Fibroblast of lung (primary cell): ENCODE measurements around the gene ONECUT2. TPM values are rescaled to one million over a fixed set of nuclear protein-coding genes. Genes with fewer than 3 reads are reported as not detected.

Experiments used
- DNase-seq, 2 donors: peaks; one replicate each; pipeline versions ENCODE4 v3.0.0 to v3.0.0-alpha.2; 2010; ENCODE audit warnings: low read depth in 2 of 2
- H2AFZ ChIP-seq: 2 replicates; pipeline ENCODE4 v1.5.1; 2012; ENCODE audit warnings: low read length, control low read depth, inconsistent platforms
- H3K27ac ChIP-seq: 2 replicates; pipeline ENCODE4 v1.5.1; 2011; ENCODE audit warnings: low read length, control low read depth; ENCODE audit not compliant: insufficient read depth
- H3K27me3 ChIP-seq: 2 replicates; pipeline ENCODE4 v1.5.1; 2011; ENCODE audit warnings: mild to moderate bottlenecking, low read length; ENCODE audit not compliant: control insufficient read depth, insufficient read depth
- H3K36me3 ChIP-seq: 2 replicates; pipeline ENCODE4 v1.5.1; 2011; ENCODE audit warnings: low read length; ENCODE audit not compliant: control insufficient read depth, insufficient read depth
- H3K4me1 ChIP-seq: 2 replicates; pipeline ENCODE4 v1.5.1; 2011; ENCODE audit warnings: low read length; ENCODE audit not compliant: control insufficient read depth, insufficient read depth; ENCODE audit errors: extremely low read depth
- H3K4me2 ChIP-seq: 2 replicates; pipeline ENCODE4 v1.5.1; 2011; ENCODE audit warnings: low read length, control low read depth; ENCODE audit not compliant: insufficient read depth; ENCODE audit errors: extremely low read depth
- H3K4me3 ChIP-seq, 4 experiments: fragments of 200-600 bp in 1 of 4; sonication (generic) in 1 of 4; replicated peaks in 1 of 4; 2 replicates each; pipeline ENCODE4 v1.5.1; 2011 to 2016; ENCODE audit warnings: low read length in 4 of 4, low read depth in 3 of 4, mild to moderate bottlenecking in 3 of 4, control low read depth in 2 of 4, inconsistent platforms in 1 of 4, mixed read lengths in 1 of 4; ENCODE audit not compliant: insufficient read depth in 1 of 4; ENCODE audit errors: control extremely low read depth in 1 of 4
- H3K79me2 ChIP-seq: 2 replicates; pipeline ENCODE4 v1.5.1; 2012; ENCODE audit warnings: mild to moderate bottlenecking, low read length, inconsistent platforms; ENCODE audit not compliant: control insufficient read depth, insufficient read depth
- H3K9ac ChIP-seq: 2 replicates; pipeline ENCODE4 v1.5.1; 2011; ENCODE audit warnings: mild to moderate bottlenecking, low read length, control low read depth; ENCODE audit not compliant: insufficient read depth
- H3K9me3 ChIP-seq: 2 replicates; pipeline ENCODE4 v1.5.1; 2012; ENCODE audit warnings: low read depth, low read length; ENCODE audit not compliant: control insufficient read depth, insufficient read depth
- H4K20me1 ChIP-seq: 2 replicates; pipeline ENCODE4 v1.5.1; 2011; ENCODE audit warnings: low read length; ENCODE audit not compliant: control insufficient read depth, insufficient read depth; ENCODE audit errors: extremely low read depth
- EZH2 ChIP-seq: IDR thresholded peaks from 2 replicates; pipeline ENCODE4 v1.5.1; 2012; ENCODE audit warnings: low read length, control low read depth, mild to moderate bottlenecking; ENCODE audit errors: missing control alignments
- polyA plus RNA-seq, 2 donors: library from polyadenylated mRNA; depleted of rRNA in 1 of 2; stranded (reverse) in 1 of 2; unstranded in 1 of 2; fragments of >200 nt; gene quantifications; 2 replicates each; pipeline ENCODE4 v1.2.1, GENCODE V29; 2011 to 2012; ENCODE audit warnings: missing spikeins in 1 of 2
- total RNA-seq: library from RNA; depleted of rRNA; stranded (reverse); fragments of >200 nt; gene quantifications from 2 replicates; pipeline ENCODE4 v1.2.1, GENCODE V29; 2014
- TF ChIP-seq, protein P1 (sequence below), 2 donors: IDR thresholded peaks in 1 of 2; conservative IDR thresholded peaks in 1 of 2; 1 replicate in 1 of 2; 2 replicates in 1 of 2; pipeline ENCODE4 v1.5.1; 2011 to 2012; ENCODE audit warnings: low read length in 2 of 2, control low read depth in 1 of 2, inconsistent platforms in 1 of 2, low read depth in 1 of 2, mild to moderate bottlenecking in 1 of 2

Gene ONECUT2
- total and polyA plus RNA-seq, 2 donors (not counting 1 experiment from before 2014, with no cell fraction given) = under 0.01 TPM

GRCh38 chr18:57523171-57523956, 88.2 kb downstream of the ONECUT2 start:
- no peak overlapping the region for H3K9ac ChIP-seq

GRCh38 chr18:57527556-57528229, 92.5 kb downstream of the ONECUT2 start:
- no peak overlapping the region for H3K4me3 ChIP-seq
- H4K20me1 ChIP-seq = no peaks in the 10 kb centered on the region
- H3K9ac ChIP-seq = no peak overlapping the region
- no peak overlapping the region for H3K27ac ChIP-seq
- no peak for DNase-seq
- no peaks in the 10 kb centered on the region for H3K79me2 ChIP-seq
- no peaks in the 10 kb centered on the region for H3K4me1 ChIP-seq
- H3K36me3 ChIP-seq = no peaks in the 10 kb centered on the region
- no peaks in the 10 kb centered on the region for H3K27me3 ChIP-seq
- no peak for TF ChIP-seq EZH2
- TF ChIP-seq, protein P1, sequence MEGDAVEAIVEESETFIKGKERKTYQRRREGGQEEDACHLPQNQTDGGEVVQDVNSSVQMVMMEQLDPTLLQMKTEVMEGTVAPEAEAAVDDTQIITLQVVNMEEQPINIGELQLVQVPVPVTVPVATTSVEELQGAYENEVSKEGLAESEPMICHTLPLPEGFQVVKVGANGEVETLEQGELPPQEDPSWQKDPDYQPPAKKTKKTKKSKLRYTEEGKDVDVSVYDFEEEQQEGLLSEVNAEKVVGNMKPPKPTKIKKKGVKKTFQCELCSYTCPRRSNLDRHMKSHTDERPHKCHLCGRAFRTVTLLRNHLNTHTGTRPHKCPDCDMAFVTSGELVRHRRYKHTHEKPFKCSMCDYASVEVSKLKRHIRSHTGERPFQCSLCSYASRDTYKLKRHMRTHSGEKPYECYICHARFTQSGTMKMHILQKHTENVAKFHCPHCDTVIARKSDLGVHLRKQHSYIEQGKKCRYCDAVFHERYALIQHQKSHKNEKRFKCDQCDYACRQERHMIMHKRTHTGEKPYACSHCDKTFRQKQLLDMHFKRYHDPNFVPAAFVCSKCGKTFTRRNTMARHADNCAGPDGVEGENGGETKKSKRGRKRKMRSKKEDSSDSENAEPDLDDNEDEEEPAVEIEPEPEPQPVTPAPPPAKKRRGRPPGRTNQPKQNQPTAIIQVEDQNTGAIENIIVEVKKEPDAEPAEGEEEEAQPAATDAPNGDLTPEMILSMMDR (conservative IDR thresholded peaks at IDR 0.05 in 1 of 2, IDR thresholded peaks at IDR 0.05 in 1 of 2; ENCODE audit: low read depth in 1 of 2, low read length in 2 of 2) = no peak
- H3K9me3 ChIP-seq = no peaks in the 10 kb centered on the region
- no peak overlapping the region for H2AFZ ChIP-seq
- H3K4me2 ChIP-seq = no peak overlapping the region

More at GRCh38 chr18:57523171-57523956, 88.2 kb downstream of the ONECUT2 start:
- Histone ChIP-seq H3K4me3 (no peak overlapping the region), H2AFZ (no peak overlapping the region), H3K4me1 (no peaks in the 10 kb centered on the region), H3K79me2 (no peaks in the 10 kb centered on the region), H3K36me3 (no peaks in the 10 kb centered on the region), H3K27me3 (no peaks in the 10 kb centered on the region), H3K4me2 (no peak overlapping the region), H3K9me3 (no peaks in the 10 kb centered on the region), H3K27ac (no peak overlapping the region), H4K20me1 (no peaks in the 10 kb centered on the region)
- DNase-seq = no peak
- no peak for TF ChIP-seq EZH2
- TF ChIP-seq, protein P1 (conservative IDR thresholded peaks at IDR 0.05 in 1 of 2, IDR thresholded peaks at IDR 0.05 in 1 of 2; ENCODE audit: low read depth in 1 of 2, low read length in 2 of 2) = no peak

DNA sequence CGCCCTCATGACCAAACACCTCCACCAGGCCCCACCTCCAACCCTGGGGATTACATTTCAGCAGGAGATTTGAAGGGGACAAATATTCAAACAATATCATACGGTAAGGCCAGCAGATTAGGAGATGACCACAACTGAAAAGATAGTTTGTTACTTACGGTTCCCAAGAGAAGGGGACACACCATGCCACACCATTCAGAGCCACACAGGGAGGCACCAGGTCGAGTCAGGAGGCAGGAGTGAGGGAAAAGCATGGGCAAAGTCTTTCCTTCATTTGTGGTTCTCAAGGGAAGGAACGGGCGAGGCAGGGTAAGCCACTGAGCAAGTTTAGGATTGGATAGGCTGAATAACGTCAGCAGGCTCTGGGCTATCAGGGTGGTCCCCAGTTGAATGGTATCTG, 94.0 kb downstream of the ONECUT2 start:
- Histone ChIP-seq H4K20me1 (no peaks in the 10 kb centered on the region), H3K79me2 (no peaks in the 10 kb centered on the region), H3K9ac (no peak overlapping the region), H3K27me3 (no peaks in the 10 kb centered on the region), H3K4me3 (no peak overlapping the region), H2AFZ (no peak overlapping the region), H3K36me3 (no peaks in the 10 kb centered on the region), H3K4me1 (peaks cover 4% of the 10 kb centered on the region), H3K27ac (no peak overlapping the region), H3K9me3 (no peaks in the 10 kb centered on the region), H3K4me2 (no peak overlapping the region)
- no peak for DNase-seq
- TF ChIP-seq, protein P1 (conservative IDR thresholded peaks at IDR 0.05 in 1 of 2, IDR thresholded peaks at IDR 0.05 in 1 of 2; ENCODE audit: low read depth in 1 of 2, low read length in 2 of 2) = no peak
- TF ChIP-seq EZH2 = no peak
